ENCODE data around the gene FBXO30.

GRCh38 chr6:145809211-145809610 is 5.4 kb downstream of the FBXO30 start:
- TF ChIP-seq CTCF (IDR thresholded peaks at IDR 0.05), result no peak
- no peak for TF ChIP-seq POLR2A (IDR thresholded peaks at IDR 0.05)

Measured in lower leg skin (tissue), 3 donors.